ENCODE results near the gene ARFGEF3.
"Not testable (repeated sequence)": the region's sequence is repeated elsewhere in the genome, so short reads cannot be mapped to it uniquely, and the experiment has no call there.

Gene ARFGEF3

GRCh38 chr6:138211601-138212000 lies 49.9 kb downstream of the ARFGEF3 start:
- DNase-seq (ENCODE audit: low spot score) = no peak
- Histone ChIP-seq H3K4me3 (no peak overlapping the region), H3K27ac (no peak overlapping the region)
- no peak for TF ChIP-seq CTCF (IDR thresholded peaks at IDR 0.05)

GRCh38 chr6:138212530-138212929 lies 50.8 kb downstream of the ARFGEF3 start:
- H3K4me3 ChIP-seq; H3K27ac ChIP-seq; DNase-seq (ENCODE audit: low spot score): not testable (repeated sequence)

- no peak for DNase-seq (ENCODE audit: low spot score)
- no peak overlapping the region for H3K4me3 ChIP-seq
These were observed 53.5 kb downstream of the ARFGEF3 start for GRCh38 chr6:138215093-138215782.

GRCh38 chr6:138218449-138218848 lies 56.7 kb downstream of the ARFGEF3 start, which contains the start of gene PBOV1:
Gene PBOV1, minus strand, starts transcription at chr6:138218491. Its CDS starts 96 bp downstream, at chr6:138218395.
- no peak for TF ChIP-seq CTCF (IDR thresholded peaks at IDR 0.05)
- H3K4me3 ChIP-seq = no peak within 1 kb of the TSS
- DNase-seq (ENCODE audit: low spot score) = no peak
- H3K27ac ChIP-seq = no peak within 1 kb of the TSS

More at GRCh38 chr6:138215093-138215782, 53.5 kb downstream of the ARFGEF3 start:
- no peak overlapping the region for H3K27ac ChIP-seq
- TF ChIP-seq CTCF (IDR thresholded peaks at IDR 0.05) = no peak

- H3K27ac ChIP-seq = no peak overlapping the region
- TF ChIP-seq CTCF (IDR thresholded peaks at IDR 0.05) = no peak
- no peak for DNase-seq (ENCODE audit: low spot score)
These were observed 57.7 kb downstream of the ARFGEF3 start for GRCh38 chr6:138219398-138219797.

GRCh38 chr6:138219901-138220300 lies 58.2 kb downstream of the ARFGEF3 start:
- TF ChIP-seq CTCF (IDR thresholded peaks at IDR 0.05) = no peak
- H3K27ac ChIP-seq = no peak overlapping the region
- no peak for DNase-seq (ENCODE audit: low spot score)
- no peak overlapping the region for H3K4me3 ChIP-seq

More at GRCh38 chr6:138219398-138219797, 57.7 kb downstream of the ARFGEF3 start:
- H3K4me3 ChIP-seq = no peak overlapping the region

- Histone ChIP-seq H3K27ac (no peak overlapping the region), H3K4me3 (no peak overlapping the region)
- no peak for DNase-seq (ENCODE audit: low spot score)
- no peak for TF ChIP-seq CTCF (IDR thresholded peaks at IDR 0.05)
These were observed 61.3 kb downstream of the ARFGEF3 start for GRCh38 chr6:138222901-138223546.
